Lower leg skin (tissue), 4 donors: ENCODE data around the gene INAVA. TPM values are rescaled to one million over a fixed set of nuclear protein-coding genes. Genes with fewer than 3 reads are reported as not detected.

Experiments
- DNase-seq, 2 donors: peaks; one replicate each; pipeline ENCODE4 v3.0.0-alpha.2; 2019; ENCODE audit warnings: low spot score in 2 of 2
- H3K4me3 ChIP-seq: fragments of 200-600 bp; sonication (generic); 2 replicates; pipeline ENCODE4 v1.5.1; 2017; ENCODE audit warnings: mild to moderate bottlenecking, low read depth; ENCODE audit not compliant: poor library complexity, severe bottlenecking
- POLR2A ChIP-seq, 2 donors: fragments of 450-650 bp; IDR thresholded peaks; one replicate each; pipeline ENCODE4 v1.6.1; 2016 to 2017; ENCODE audit warnings: antibody characterized with exemption in 2 of 2, mild to moderate bottlenecking in 1 of 2, moderate library complexity in 1 of 2
- WGBS, 2 donors: methylation state at CpG; one replicate each; pipeline ENCODE4 v1.1.5; 2018; 5-methylcytosine and 5-hydroxymethylcytosine counted together
- intact Hi-C: fragments of 100-400 bp; cut with DNase I; formaldehyde crosslinking; loops from one replicate; pipeline ENCODE4 v1.15.0; 2023; ENCODE audit warnings: low total_unique reads
- total RNA-seq, 4 donors: library from RNA; depleted of rRNA; stranded (reverse); fragments of >200 nt; gene quantifications; one replicate each; pipeline ENCODE4 v1.1.0, GENCODE V29; 2016
- TF ChIP-seq, protein P1 (sequence below), 3 donors: fragments of 450-650 bp; IDR thresholded peaks; one replicate each; pipeline ENCODE4 v1.5.1; 2016; ENCODE audit warnings: antibody characterized with exemption in 3 of 3, mild to moderate bottlenecking in 3 of 3, moderate library complexity in 2 of 3

The INAVA gene
- total RNA-seq, 4 donors from 2014 or later: 108 to 176 (median 145) TPM

DNA sequence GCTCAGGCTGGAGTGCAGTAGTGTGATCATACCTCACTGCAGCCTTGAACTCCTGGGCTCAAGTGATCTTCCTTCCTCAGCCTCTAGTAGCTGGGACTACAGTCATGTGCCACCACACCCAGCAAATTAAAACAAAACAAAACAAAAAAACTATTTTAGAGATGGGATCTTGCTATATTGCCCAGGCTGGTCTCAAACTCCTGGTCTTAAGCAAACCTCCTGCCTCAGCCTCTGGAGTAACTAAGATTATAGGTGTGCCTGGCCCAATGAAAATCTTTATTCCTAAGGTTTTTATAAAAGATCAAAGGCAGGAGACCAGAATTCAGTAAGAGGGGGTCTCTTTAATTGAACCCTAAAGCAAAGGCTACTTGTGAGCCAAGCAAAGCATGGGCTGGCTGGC, 10.1 kb downstream of the INAVA start:
- DNase-seq: no peak
- intact Hi-C loops: no loop called here
- H3K4me3 ChIP-seq: no peak overlapping the region
- no peak for TF ChIP-seq POLR2A (IDR thresholded peaks at IDR 0.05)
- TF ChIP-seq, protein P1, sequence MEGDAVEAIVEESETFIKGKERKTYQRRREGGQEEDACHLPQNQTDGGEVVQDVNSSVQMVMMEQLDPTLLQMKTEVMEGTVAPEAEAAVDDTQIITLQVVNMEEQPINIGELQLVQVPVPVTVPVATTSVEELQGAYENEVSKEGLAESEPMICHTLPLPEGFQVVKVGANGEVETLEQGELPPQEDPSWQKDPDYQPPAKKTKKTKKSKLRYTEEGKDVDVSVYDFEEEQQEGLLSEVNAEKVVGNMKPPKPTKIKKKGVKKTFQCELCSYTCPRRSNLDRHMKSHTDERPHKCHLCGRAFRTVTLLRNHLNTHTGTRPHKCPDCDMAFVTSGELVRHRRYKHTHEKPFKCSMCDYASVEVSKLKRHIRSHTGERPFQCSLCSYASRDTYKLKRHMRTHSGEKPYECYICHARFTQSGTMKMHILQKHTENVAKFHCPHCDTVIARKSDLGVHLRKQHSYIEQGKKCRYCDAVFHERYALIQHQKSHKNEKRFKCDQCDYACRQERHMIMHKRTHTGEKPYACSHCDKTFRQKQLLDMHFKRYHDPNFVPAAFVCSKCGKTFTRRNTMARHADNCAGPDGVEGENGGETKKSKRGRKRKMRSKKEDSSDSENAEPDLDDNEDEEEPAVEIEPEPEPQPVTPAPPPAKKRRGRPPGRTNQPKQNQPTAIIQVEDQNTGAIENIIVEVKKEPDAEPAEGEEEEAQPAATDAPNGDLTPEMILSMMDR (IDR thresholded peaks at IDR 0.05): no peak

DNA sequence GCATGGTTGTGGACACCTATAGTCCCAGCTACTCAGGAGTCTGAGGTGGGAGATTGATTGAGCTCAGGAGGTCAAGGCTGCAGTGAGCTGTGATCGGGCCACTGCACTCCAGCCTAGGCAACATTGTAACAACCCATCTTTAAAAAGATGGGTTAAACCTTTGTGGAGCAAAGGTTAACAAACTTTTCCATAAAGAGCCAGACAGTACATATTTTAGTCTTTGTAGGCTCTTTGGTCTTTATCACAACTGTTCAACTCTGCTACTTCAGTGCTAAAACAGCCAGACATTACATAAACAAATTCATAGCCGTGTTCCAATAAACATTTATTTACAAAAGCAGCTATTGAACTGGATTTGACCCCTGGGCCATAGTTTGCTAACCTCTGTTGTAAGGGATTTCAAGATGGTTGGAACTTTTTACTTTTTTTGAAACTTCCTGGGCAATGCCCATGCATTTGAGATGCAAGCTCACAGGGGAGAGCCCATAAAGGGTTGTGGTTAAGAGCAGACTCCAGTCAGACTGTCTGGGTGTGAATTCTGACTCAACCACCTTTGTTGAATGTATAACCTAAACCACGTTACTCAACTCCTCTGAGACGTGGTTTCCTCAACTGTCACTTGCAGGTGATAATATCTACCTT, 10.8 kb downstream of the INAVA start:
- no peak for TF ChIP-seq POLR2A (IDR thresholded peaks at IDR 0.05)
- TF ChIP-seq, protein P1 (IDR thresholded peaks at IDR 0.05): no peak
- intact Hi-C loops: no loop called here
- DNase-seq: no peak
- H3K4me3 ChIP-seq: no peak overlapping the region
- 58 to 61% methylated on average over 4 of the region's 4 CpGs for WGBS, 2 donors

DNA sequence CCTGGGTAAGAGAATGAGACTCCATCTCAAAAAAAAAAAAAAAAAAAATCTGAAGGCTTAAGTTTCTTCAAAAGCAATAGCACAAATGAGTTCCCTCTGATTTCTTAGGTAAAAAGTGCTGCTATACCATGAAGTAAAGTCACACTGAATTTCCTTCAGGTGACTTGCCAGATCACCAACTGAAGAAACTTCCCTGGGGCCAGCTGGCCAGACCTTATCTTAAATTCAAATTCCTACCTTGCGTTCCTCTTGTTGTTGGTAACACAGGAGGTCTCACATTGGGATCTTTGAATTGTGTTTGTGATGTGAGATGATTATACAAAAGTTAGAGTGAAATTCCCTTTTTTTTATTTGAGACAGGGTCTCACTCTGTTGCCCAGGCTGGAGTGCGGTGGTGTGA, 11.8 kb downstream of the INAVA start:
- 83 to 88% methylated on average over 2 of the region's 2 CpGs for WGBS, 2 donors
- no peak overlapping the region for H3K4me3 ChIP-seq
- no peak for TF ChIP-seq POLR2A (IDR thresholded peaks at IDR 0.05)
- TF ChIP-seq, protein P1 (IDR thresholded peaks at IDR 0.05): no peak
- no peak for DNase-seq
- intact Hi-C loops: no loop called here

DNA sequence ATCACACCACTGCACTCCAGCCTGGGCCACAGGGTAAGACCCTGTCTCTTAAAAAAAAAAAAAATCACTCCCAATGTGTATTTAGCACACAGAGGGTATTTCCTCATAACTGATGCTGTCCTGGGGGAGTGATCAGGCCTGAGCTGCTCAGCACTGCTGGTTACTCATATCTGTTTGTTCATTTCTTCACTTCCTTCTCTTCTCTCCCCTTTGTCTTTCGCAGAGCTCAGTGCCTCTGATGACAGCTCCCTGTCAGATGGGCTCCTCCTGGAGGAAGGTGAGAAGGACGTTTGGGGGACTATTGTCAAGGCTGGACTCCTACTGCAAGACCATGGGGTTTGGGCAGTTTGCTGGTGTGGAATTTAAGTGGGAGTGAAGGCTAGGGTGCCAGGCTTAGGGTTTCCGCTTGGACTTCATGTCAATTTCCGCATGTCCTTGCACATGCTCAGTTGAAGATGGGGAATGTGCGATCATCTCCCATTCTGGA, 13.0 kb downstream of the INAVA start:
- TF ChIP-seq, protein P1 (IDR thresholded peaks at IDR 0.05): no peak
- DNase-seq: no peak
- H3K4me3 ChIP-seq: no peak overlapping the region
- 76% methylated on average over 5 of the region's 5 CpGs for WGBS, 2 donors
- intact Hi-C loops: no loop called here

DNA sequence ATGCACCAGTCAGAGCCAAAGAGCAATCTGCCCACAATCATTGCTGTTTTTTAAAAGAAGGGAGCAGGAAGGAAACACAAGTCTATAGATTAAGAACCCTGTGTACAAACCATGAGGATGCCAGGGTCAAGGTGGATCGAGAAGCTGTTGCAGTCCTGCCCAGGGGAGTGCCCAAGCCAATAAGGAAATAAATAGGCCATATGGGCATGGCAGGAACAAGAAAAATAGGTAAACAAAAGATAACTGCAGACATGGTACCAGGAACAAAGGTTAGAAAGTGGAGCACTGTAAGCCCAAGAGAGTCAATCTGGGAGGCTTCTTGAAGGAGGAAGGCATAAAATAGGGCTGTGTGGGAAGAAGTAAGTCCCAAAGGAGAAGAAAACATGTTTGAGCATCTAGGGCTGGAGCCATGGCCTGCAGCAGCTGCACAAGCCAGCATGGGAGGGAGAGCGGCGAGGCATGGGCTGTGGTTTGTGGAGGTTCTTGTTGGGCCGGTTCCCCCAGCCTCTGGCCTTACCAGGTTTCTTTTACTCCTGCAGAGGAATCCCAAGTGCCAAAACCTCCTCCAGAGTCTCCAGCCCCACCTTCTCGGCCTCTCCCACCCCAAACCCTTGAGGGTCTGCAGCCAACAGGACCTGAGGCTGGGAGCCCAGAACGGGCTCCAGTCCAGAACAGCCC, 13.6 kb downstream of the INAVA start:
- no peak for DNase-seq
- 46 to 57% methylated on average over 6 of the region's 6 CpGs for WGBS, 2 donors
- no peak overlapping the region for H3K4me3 ChIP-seq
- TF ChIP-seq, protein P1 (IDR thresholded peaks at IDR 0.05): no peak
- intact Hi-C loops: no loop called here
